MM.1S (cell line): ENCODE results near the gene LIF.
"Not testable (repeated sequence)": the region's sequence is repeated elsewhere in the genome, so short reads cannot be mapped to it uniquely, and the experiment has no call there.

Source experiments
- DNase-seq: peaks from one replicate; pipeline ENCODE4 v3.0.0-alpha.2; 2015
- H2AFZ ChIP-seq: fragments of 300-600 bp; sonication (generic); 2 replicates; pipeline ENCODE4 v1.6.0; 2016; ENCODE audit warnings: antibody characterized with exemption, low read length
- H3F3A ChIP-seq: fragments of 300-600 bp; sonication (generic); 2 replicates; pipeline ENCODE4 v1.6.1; 2016; ENCODE audit warnings: mild to moderate bottlenecking, antibody characterized with exemption, low read length, moderate library complexity, mixed read lengths; ENCODE audit not compliant: insufficient read depth
- H3K27ac ChIP-seq: fragments of 300-600 bp; sonication (generic); 2 replicates; pipeline ENCODE4 v1.5.1; 2016; ENCODE audit warnings: mild to moderate bottlenecking, low read length
- H3K27me3 ChIP-seq: fragments of 300-600 bp; sonication (generic); replicated peaks from 2 replicates; pipeline ENCODE4 v1.6.0; 2016; ENCODE audit warnings: low read length; ENCODE audit not compliant: insufficient read depth
- H3K36me3 ChIP-seq: fragments of 300-600 bp; sonication (generic); replicated peaks from 2 replicates; pipeline ENCODE4 v1.6.1; 2016; ENCODE audit warnings: mild to moderate bottlenecking, low read length, mixed read lengths; ENCODE audit not compliant: insufficient read depth
- H3K4me1 ChIP-seq: fragments of 300-600 bp; sonication (generic); 2 replicates; pipeline ENCODE4 v1.6.1; 2016; ENCODE audit warnings: low read length, mixed read lengths
- H3K4me2 ChIP-seq: fragments of 300-600 bp; sonication (generic); 2 replicates; pipeline ENCODE4 v1.6.0; 2016; ENCODE audit warnings: low read depth, low read length
- H3K4me3 ChIP-seq: fragments of 300-600 bp; sonication (generic); 2 replicates; pipeline ENCODE4 v1.5.1; 2016; ENCODE audit warnings: low read length, mixed read lengths
- H3K79me2 ChIP-seq: fragments of 300-600 bp; sonication (generic); 2 replicates; pipeline ENCODE4 v1.6.1; 2016; ENCODE audit warnings: mixed run types, low read length, mixed read lengths
- H3K9ac ChIP-seq: fragments of 300-600 bp; sonication (generic); 2 replicates; pipeline ENCODE4 v1.6.1; 2016; ENCODE audit warnings: low read length, mixed read lengths
- H3K9me2 ChIP-seq: fragments of 300-600 bp; sonication (generic); replicated peaks from 2 replicates; pipeline ENCODE4 v1.6.1; 2016; ENCODE audit warnings: mild to moderate bottlenecking, low read length, mixed read lengths; ENCODE audit not compliant: insufficient read depth
- H3K9me3 ChIP-seq: fragments of 300-600 bp; sonication (generic); replicated peaks from 2 replicates; pipeline ENCODE4 v1.6.1; 2016; ENCODE audit warnings: mild to moderate bottlenecking, low read length, mixed read lengths; ENCODE audit not compliant: insufficient read depth
- H4K20me1 ChIP-seq: fragments of 300-600 bp; sonication (generic); 2 replicates; pipeline ENCODE4 v1.6.1; 2016; ENCODE audit warnings: mild to moderate bottlenecking, low read length, moderate library complexity, mixed read lengths; ENCODE audit not compliant: insufficient read depth
- EZH2 ChIP-seq: fragments of 300-600 bp; sonication (generic); optimal IDR thresholded peaks from 2 replicates; pipeline ENCODE3; 2017; ENCODE audit warnings: low read depth, mild to moderate bottlenecking, antibody characterized with exemption, low read length, mixed read lengths
- EZH2phosphoT487 ChIP-seq: fragments of 300-600 bp; sonication (generic); IDR thresholded peaks from 2 replicates; pipeline ENCODE4 v1.6.1; 2018; ENCODE audit warnings: antibody characterized with exemption, low read length
- TF ChIP-seq, protein P1 (sequence below): fragments of 300-600 bp; sonication (generic); IDR thresholded peaks from 2 replicates; pipeline ENCODE4 v1.5.1; 2016; ENCODE audit warnings: antibody characterized with exemption, low read length, mixed read lengths

The LIF gene

GRCh38 chr22:30204015-30204741 lies 42.4 kb downstream of the LIF start:
- 0 out of 2 replicates have a peak, but pooled peaks cover under 1% of the 10 kb centered on the region for H3K27me3 ChIP-seq
- H3K27ac ChIP-seq = no peak overlapping the region
- no peak overlapping the region for H3K4me3 ChIP-seq
- H2AFZ ChIP-seq = no peak overlapping the region
- peaks cover 4% of the 10 kb centered on the region for H3K4me1 ChIP-seq
- no peaks in the 10 kb centered on the region for H3K36me3 ChIP-seq
- no peaks in the 10 kb centered on the region for H3F3A ChIP-seq
- no peaks in the 10 kb centered on the region for H4K20me1 ChIP-seq
- no peaks in the 10 kb centered on the region for H3K79me2 ChIP-seq
- no peaks in the 10 kb centered on the region for H3K9me3 ChIP-seq
- H3K9ac ChIP-seq = no peak overlapping the region
- no peak for TF ChIP-seq EZH2phosphoT487
- TF ChIP-seq EZH2 = no peak
- TF ChIP-seq, protein P1, sequence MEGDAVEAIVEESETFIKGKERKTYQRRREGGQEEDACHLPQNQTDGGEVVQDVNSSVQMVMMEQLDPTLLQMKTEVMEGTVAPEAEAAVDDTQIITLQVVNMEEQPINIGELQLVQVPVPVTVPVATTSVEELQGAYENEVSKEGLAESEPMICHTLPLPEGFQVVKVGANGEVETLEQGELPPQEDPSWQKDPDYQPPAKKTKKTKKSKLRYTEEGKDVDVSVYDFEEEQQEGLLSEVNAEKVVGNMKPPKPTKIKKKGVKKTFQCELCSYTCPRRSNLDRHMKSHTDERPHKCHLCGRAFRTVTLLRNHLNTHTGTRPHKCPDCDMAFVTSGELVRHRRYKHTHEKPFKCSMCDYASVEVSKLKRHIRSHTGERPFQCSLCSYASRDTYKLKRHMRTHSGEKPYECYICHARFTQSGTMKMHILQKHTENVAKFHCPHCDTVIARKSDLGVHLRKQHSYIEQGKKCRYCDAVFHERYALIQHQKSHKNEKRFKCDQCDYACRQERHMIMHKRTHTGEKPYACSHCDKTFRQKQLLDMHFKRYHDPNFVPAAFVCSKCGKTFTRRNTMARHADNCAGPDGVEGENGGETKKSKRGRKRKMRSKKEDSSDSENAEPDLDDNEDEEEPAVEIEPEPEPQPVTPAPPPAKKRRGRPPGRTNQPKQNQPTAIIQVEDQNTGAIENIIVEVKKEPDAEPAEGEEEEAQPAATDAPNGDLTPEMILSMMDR = no peak
- no peak for DNase-seq
- no peak overlapping the region for H3K4me2 ChIP-seq
- H3K9me2 ChIP-seq = no peaks in the 10 kb centered on the region

DNA sequence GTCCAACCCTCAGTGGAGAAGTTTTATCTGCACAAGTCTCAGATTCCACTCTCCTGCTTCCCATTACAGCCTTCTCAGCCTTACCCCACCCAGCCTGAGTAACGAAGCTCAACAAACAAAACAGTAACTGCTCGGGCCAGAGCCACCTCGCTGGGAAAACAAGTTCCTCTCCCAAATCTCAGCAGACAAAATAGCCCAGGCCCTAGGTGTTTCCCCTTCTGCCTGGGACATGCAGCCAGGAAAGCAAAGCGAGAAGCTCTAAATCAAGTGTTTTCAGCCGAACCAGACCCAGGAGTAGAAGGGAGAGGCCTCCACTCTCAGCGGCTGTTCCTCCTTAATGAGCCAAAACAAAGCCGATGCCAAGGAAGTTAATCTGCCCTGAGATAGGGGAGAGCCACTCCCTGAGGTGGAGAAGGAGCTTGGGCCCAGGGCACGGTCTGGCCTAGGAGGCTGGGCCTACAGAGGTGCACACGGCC lies 44.0 kb downstream of the LIF start:
- Histone ChIP-seq H3K27me3 (no peaks in the 10 kb centered on the region), H3K4me3 (no peak overlapping the region), H3K4me1 (peaks cover 12% of the 10 kb centered on the region), H3F3A (no peaks in the 10 kb centered on the region), H3K4me2 (no peak overlapping the region), H3K9me3 (no peaks in the 10 kb centered on the region), H3K79me2 (no peaks in the 10 kb centered on the region), H3K36me3 (no peaks in the 10 kb centered on the region), H2AFZ (no peak overlapping the region), H3K27ac (no peak overlapping the region), H3K9ac (no peak overlapping the region), H3K9me2 (no peaks in the 10 kb centered on the region), H4K20me1 (no peaks in the 10 kb centered on the region)
- DNase-seq = no peak
- TF ChIP-seq, protein P1 = no peak
- no peak for TF ChIP-seq EZH2
- no peak for TF ChIP-seq EZH2phosphoT487

- Histone ChIP-seq H3K9me3 (no peaks in the 10 kb centered on the region), H3K79me2 (no peaks in the 10 kb centered on the region), H3K9ac (no peak overlapping the region), H4K20me1 (no peaks in the 10 kb centered on the region), H3F3A (no peaks in the 10 kb centered on the region), H2AFZ (no peak overlapping the region), H3K9me2 (no peaks in the 10 kb centered on the region), H3K4me3 (no peak overlapping the region), H3K4me1 (peaks cover 12% of the 10 kb centered on the region), H3K36me3 (no peaks in the 10 kb centered on the region), H3K4me2 (no peak overlapping the region), H3K27me3 (no peaks in the 10 kb centered on the region), H3K27ac (no peak overlapping the region)
- DNase-seq = no peak
- TF ChIP-seq EZH2phosphoT487 = no peak
- TF ChIP-seq, protein P1 = no peak
- no peak for TF ChIP-seq EZH2
Observed at GRCh38 chr22:30201945-30202344, 44.6 kb downstream of the LIF start.

DNA sequence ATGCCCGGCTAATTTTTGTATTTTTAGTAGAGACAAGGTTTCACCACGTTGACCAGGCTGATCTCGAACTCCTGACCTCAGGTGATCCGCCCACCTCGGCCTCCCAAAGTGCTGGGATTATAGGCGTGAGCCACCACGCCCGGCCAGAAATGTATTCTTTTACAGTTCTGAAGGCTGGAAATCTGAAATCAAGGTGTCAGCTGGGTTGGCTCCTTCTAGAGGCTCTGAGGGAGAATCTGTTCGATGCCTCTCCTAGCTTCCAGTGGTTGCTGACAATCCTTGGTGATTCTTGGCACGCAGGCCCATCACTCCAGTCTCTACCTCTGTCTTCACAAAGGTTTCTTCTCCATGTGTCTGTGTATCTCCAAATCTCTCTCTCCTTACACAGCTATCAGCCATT lies 45.7 kb downstream of the LIF start:
- DNase-seq, H3K27ac ChIP-seq: not testable (repeated sequence)
- peaks cover 12% of the 10 kb centered on the region for H3K4me1 ChIP-seq

More for the DNA sequence above, 45.7 kb downstream of the LIF start:
- H3K4me3 ChIP-seq, H3K9ac ChIP-seq, H3K9me2 ChIP-seq, H3K79me2 ChIP-seq, H3K9me3 ChIP-seq, H4K20me1 ChIP-seq, H2AFZ ChIP-seq, H3K27me3 ChIP-seq, H3K4me2 ChIP-seq, H3F3A ChIP-seq, H3K36me3 ChIP-seq: not testable (repeated sequence)
